Activated CD4-positive, CD25-positive, alpha-beta regulatory T cell treated with anti-CD3 and anti-CD28 coated beads, Interleukin-2, amount 50 U/mL, for 16 hours (primary cell): ENCODE measurements around the gene PROP1.
"Not testable (repeated sequence)": the region's sequence is repeated elsewhere in the genome, so short reads cannot be mapped to it uniquely, and the experiment has no call there.

Experiments
- DNase-seq: peaks from one replicate; pipeline ENCODE4 v3.0.0-alpha.2; 2020; ENCODE audit warnings: low read depth, low spot score

The PROP1 gene

DNA sequence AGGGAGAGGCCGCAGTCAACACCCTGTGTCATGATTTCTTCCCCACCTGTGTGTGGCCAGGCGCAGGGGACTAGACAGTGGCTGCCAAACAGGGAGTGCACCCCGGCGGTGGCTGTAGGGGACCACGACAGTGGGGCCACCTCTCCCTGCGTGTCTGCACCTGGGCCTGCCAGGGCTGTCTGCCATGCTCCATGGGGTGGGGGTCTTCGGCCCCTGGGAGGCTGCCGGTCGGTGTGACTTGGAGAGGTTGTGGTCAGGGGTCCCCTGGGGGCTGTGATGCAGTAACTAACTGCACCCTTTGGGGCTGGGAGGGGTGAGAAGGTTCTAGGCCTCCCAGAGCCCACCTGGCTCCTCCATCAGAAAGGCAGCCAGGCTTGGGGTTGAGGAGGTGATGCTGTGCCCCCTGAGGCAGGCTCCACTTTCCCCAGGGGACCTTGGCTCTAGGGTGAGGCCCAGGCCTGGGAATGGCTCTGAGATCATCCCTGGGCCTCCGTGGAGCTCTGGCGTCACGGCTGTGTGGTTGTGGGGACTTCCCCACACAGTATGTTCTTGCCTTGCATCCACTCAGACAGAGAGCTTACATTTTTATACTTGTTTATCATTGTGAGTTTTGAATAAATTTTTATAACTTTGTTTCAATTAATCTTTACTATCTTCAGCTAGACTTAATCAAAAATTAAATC is 50.3 kb downstream of the PROP1 start:
- not testable (repeated sequence) for DNase-seq

- DNase-seq = not testable (repeated sequence)
Measured at GRCh38 chr5:177945145-177945544, 50.9 kb downstream of the PROP1 start.

DNA sequence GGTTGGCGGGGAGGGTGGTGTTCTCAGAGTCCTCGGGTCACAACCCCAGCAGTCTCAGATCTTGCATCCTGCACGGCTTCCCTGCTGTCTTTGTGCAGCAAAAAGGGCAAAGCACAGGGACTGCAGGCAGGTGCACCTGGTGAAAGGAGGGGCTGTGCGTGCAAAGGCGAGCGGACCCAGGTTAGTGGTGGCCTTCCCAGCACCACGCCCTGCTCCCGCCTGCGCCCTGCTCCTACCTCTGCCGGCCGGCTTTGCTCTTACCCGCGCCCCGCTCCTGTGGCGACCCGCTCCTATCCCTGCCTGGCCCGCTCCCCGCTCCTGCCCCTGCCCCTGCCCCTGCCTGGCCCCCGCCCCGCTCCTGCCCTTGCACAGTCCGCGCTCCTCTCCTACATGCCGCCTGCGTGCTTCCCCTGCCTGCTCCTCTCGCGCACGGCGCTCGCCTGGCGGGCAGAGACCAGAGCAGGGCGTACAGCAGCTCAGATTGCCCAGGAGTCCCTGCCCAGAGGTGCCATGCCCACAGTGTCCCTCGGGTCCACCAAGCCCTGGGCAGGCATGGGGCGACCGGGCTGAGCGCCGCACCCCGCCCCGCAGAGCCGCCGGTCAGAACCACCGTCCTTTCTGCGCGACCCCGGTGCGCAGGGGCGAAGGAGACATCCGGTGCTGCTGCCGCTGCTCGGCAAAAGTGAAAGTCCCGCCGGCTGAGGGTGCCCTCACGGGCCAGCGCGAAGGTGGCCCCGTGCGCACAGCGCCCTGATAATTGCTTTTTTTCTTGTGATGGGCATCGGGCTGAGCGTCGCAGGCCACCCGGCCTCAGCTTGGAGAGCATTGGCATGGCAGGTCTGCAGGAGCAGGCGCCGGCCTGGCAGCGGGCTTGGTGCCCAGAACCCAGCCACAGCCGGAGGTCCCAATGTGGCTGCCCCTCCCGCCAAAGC is 52.0 kb downstream of the PROP1 start:
- not testable (repeated sequence) for DNase-seq

DNA sequence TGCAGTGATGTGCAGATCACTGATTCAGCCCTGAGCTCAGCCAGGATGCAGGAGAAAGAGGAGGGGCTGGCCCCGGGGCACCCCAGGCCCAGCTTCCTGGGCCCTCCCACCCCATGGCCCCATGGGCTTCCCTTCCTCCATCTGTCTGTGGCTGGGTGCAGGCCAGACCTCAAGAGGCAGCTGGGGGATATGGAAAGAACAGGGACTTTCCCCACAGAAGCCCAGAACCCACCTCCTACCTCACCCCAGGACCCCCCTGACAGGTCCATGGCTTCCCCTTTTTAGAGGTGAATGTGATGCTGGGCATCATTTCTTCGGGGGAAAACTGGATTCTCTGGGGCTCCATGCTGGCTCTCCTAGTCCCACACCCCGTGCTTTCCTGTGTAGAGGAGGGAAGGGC is 53.1 kb downstream of the PROP1 start:
- not testable (repeated sequence) for DNase-seq
